ENCODE results near the gene HIVEP2. TPM values are rescaled to one million over a fixed set of nuclear protein-coding genes. Genes with fewer than 3 reads are reported as not detected.
"Not testable (repeated sequence)": the region's sequence is repeated elsewhere in the genome, so short reads cannot be mapped to it uniquely, and the experiment has no call there.

The HIVEP2 gene
- total and polyA plus RNA-seq, 9 donors, result 8.4 to 58.9 (median 32.1) TPM

DNA sequence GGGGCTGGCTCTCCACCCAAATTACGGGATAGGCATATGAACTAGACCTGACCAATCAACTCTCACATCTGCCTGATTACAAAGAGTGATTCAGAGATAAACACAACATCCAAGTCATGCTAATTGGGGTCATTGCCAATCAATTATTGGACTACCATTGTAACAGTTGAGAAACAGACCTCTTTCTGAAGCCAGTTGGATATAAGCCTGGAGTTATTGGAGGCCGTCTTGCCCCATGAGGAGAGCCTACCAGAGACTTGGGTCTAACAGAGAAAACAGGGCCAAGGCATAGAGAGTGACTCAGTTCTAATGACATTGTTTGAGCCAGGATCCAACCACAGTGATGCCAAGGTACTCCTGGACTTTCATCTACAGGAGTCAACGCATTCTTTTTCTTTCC, 39.4 kb upstream of the HIVEP2 start:
- intact Hi-C loops (cut with DNase I), result no loop called here
- no peak for DNase-seq
- no peaks in the 10 kb centered on the region for H3K9me3 ChIP-seq
- TF ChIP-seq EP300 (IDR thresholded peaks at IDR 0.05), result no peak
- TF ChIP-seq, protein P1, sequence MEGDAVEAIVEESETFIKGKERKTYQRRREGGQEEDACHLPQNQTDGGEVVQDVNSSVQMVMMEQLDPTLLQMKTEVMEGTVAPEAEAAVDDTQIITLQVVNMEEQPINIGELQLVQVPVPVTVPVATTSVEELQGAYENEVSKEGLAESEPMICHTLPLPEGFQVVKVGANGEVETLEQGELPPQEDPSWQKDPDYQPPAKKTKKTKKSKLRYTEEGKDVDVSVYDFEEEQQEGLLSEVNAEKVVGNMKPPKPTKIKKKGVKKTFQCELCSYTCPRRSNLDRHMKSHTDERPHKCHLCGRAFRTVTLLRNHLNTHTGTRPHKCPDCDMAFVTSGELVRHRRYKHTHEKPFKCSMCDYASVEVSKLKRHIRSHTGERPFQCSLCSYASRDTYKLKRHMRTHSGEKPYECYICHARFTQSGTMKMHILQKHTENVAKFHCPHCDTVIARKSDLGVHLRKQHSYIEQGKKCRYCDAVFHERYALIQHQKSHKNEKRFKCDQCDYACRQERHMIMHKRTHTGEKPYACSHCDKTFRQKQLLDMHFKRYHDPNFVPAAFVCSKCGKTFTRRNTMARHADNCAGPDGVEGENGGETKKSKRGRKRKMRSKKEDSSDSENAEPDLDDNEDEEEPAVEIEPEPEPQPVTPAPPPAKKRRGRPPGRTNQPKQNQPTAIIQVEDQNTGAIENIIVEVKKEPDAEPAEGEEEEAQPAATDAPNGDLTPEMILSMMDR (IDR thresholded peaks at IDR 0.05), result no peak
- TF ChIP-seq POLR2A (IDR thresholded peaks at IDR 0.05), result no peak
- H3K27ac ChIP-seq, result no peak overlapping the region
- 89 to 96% (median 93%) methylated on average over 3 of the region's 3 CpGs for WGBS, 3 donors
- H3K27me3 ChIP-seq, result no peaks in the 10 kb centered on the region
- H3K4me1 ChIP-seq (ENCODE audit: insufficient read depth), result no peaks in the 10 kb centered on the region
- no peaks in the 10 kb centered on the region for H3K36me3 ChIP-seq
- H3K4me3 ChIP-seq, result no peak overlapping the region

GRCh38 chr6:142975365-142975764, 30.4 kb upstream of the HIVEP2 start:
- TF ChIP-seq EP300 (IDR thresholded peaks at IDR 0.05), result no peak
- no peak for TF ChIP-seq POLR2A (IDR thresholded peaks at IDR 0.05)
- TF ChIP-seq, protein P1 (IDR thresholded peaks at IDR 0.05), result no peak
- Histone ChIP-seq H3K36me3 (no peaks in the 10 kb centered on the region), H3K4me1 (ENCODE audit: insufficient read depth) (no peaks in the 10 kb centered on the region), H3K27ac (no peak overlapping the region), H3K9me3 (no peaks in the 10 kb centered on the region), H3K27me3 (no peaks in the 10 kb centered on the region), H3K4me3 (no peak overlapping the region)
- intact Hi-C loops (cut with DNase I), result no loop called here
- 82 to 92% (median 91%) methylated on average over 3 of the region's 3 CpGs for WGBS, 3 donors
- no peak for DNase-seq

- DNase-seq; H3K27ac ChIP-seq; H3K27me3 ChIP-seq; H3K9me3 ChIP-seq; H3K4me3 ChIP-seq; intact Hi-C loops (cut with DNase I); H3K4me1 ChIP-seq (ENCODE audit: insufficient read depth); H3K36me3 ChIP-seq: not testable (repeated sequence)
- 84 to 86% (median 85%) methylated on average over 3 of the region's 3 CpGs for WGBS, 3 donors
These were observed 26.0 kb upstream of the HIVEP2 start for GRCh38 chr6:142970941-142971340.

- Histone ChIP-seq H3K27ac (no peak overlapping the region), H3K27me3 (no peaks in the 10 kb centered on the region), H3K9me3 (no peaks in the 10 kb centered on the region), H3K4me1 (ENCODE audit: insufficient read depth) (no peaks in the 10 kb centered on the region), H3K4me3 (no peak overlapping the region), H3K36me3 (no peaks in the 10 kb centered on the region)
- intact Hi-C loops (cut with DNase I), result no loop called here
- DNase-seq, result no peak
- TF ChIP-seq, protein P1 (IDR thresholded peaks at IDR 0.05), result no peak
- TF ChIP-seq POLR2A (IDR thresholded peaks at IDR 0.05), result no peak
These were observed 23.6 kb upstream of the HIVEP2 start for GRCh38 chr6:142968601-142969000.

DNA sequence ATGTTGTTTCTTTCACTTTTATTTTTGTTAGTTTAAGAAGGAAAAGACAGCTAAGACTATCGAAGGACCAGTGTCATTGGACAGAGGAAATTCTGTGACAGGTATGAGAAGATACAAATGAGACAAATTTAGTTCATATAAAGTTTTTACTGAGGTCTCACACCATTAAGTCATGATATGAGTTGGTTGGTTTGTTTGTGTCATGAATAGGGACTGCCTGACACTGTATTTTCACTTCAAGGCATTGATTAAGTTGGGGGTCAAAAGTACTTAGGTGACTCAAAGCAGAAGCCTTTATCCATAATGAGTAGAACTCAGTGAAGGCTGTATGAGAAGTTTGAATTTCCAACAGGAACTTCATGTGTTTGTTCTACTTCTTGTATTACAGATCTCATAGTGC, 21.3 kb upstream of the HIVEP2 start:
- 83 to 93% (median 92%) methylated on average over 1 of the region's 1 CpG for WGBS, 3 donors
- no peaks in the 10 kb centered on the region for H3K4me1 ChIP-seq (ENCODE audit: insufficient read depth)
- no peak for TF ChIP-seq EP300 (IDR thresholded peaks at IDR 0.05)
- TF ChIP-seq POLR2A (IDR thresholded peaks at IDR 0.05), result no peak
- TF ChIP-seq, protein P1 (IDR thresholded peaks at IDR 0.05), result no peak
- DNase-seq, result no peak
- H3K36me3 ChIP-seq, result no peaks in the 10 kb centered on the region
- no peak overlapping the region for H3K27ac ChIP-seq
- intact Hi-C loops (cut with DNase I), result no loop called here
- H3K27me3 ChIP-seq, result no peaks in the 10 kb centered on the region
- no peaks in the 10 kb centered on the region for H3K9me3 ChIP-seq
- no peak overlapping the region for H3K4me3 ChIP-seq
